ENCODE measurements around the gene CALHM2.

- TF ChIP-seq CTCF (IDR thresholded peaks at IDR 0.05) (no peak), POLR2AphosphoS5 (IDR thresholded peaks at IDR 0.05; ENCODE audit: low read depth, low read length) (no peak)
Measured at GRCh38 chr10:103423748-103424147, 28.4 kb downstream of the CALHM2 start.

Measured in Panc1 (cell line).